ENCODE data around the gene SLC6A12. TPM values are rescaled to one million over a fixed set of nuclear protein-coding genes. Genes with fewer than 3 reads are reported as not detected.

The SLC6A12 gene
- total RNA-seq, 2 experiments from 2014 or later: not detected

- Histone ChIP-seq H3K4me1 (ENCODE audit: insufficient read depth, low read length) (no peaks in the 10 kb centered on the region), H3K27ac (ENCODE audit: low read depth in 1 of 2, low read length in 2 of 2) (no peak overlapping the region), H3K27me3 (ENCODE audit: control insufficient read depth in 1 of 2, insufficient read depth in 2 of 2, low read length in 2 of 2) (peaks cover 0 to 7% of the 10 kb centered on the region in 2 experiments), H3K4me3 (ENCODE audit: low read length) (no peak overlapping the region), H3K9me3 (ENCODE audit: control insufficient read depth in 1 of 2, insufficient read depth in 1 of 2, low read length in 2 of 2) (peaks cover 6 to 36% of the 10 kb centered on the region in 2 experiments), H3K36me3 (ENCODE audit: insufficient read depth, low read length) (no peaks in the 10 kb centered on the region)
- ChIA-PET POLR2A (no interaction called here), CTCF (no interaction called here)
- no peak overlapping the region for H3K4me3 Mint-ChIP-seq
- H3K9me3 Mint-ChIP-seq: peaks cover 8% of the 10 kb centered on the region
- peaks cover 18% of the 10 kb centered on the region for H3K27me3 Mint-ChIP-seq
- H3K36me3 Mint-ChIP-seq (ENCODE audit: low read depth): no peaks in the 10 kb centered on the region
- H3K4me1 Mint-ChIP-seq (ENCODE audit: low read depth): no peaks in the 10 kb centered on the region
- ATAC-seq (ENCODE audit: poor library complexity) (no peak), DNase-seq (no peak)
- intact Hi-C loops (cut with DNase I, micrococcal nuclease): no loop called here
- no peak for TF ChIP-seq CTCF (IDR thresholded peaks at IDR 0.05)
- no peak overlapping the region for H3K27ac Mint-ChIP-seq
These were observed 21.0 kb upstream of the SLC6A12 start for GRCh38 chr12:234891-235415.

DNA sequence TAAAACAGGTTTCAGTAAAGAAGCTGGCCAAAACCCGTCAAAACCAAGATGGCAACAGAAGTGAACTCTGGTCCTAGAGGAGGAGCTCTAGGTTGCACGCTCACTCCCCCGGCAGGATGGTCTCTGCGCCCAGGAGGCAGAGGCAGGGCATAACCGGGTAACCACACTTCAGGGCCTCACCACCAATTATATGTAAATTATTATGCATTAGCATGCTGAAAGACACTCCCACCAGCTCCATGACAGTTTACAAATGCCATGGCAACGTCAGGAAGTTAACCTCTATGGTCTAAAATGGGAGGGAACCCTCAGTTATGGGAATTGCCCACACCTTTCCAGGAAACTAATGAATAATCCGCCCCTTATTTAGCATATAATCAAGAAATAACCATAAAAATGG lies 20.1 kb upstream of the SLC6A12 start:
- intact Hi-C loops (cut with DNase I, micrococcal nuclease): no loop called here
- no peak for TF ChIP-seq CTCF (IDR thresholded peaks at IDR 0.05)
- DNase-seq: no peak
- ChIA-PET CTCF (no interaction called here), POLR2A (no interaction called here)
- no peaks in the 10 kb centered on the region for H3K36me3 ChIP-seq (ENCODE audit: insufficient read depth, low read length)
- Mint-ChIP-seq H3K9me3 (peaks cover 8% of the 10 kb centered on the region), H3K36me3 (ENCODE audit: low read depth) (no peaks in the 10 kb centered on the region), H3K27ac (no peak overlapping the region), H3K27me3 (peaks cover 10% of the 10 kb centered on the region), H3K4me3 (no peak overlapping the region), H3K4me1 (ENCODE audit: low read depth) (no peaks in the 10 kb centered on the region)
- no peak overlapping the region for H3K4me3 ChIP-seq (ENCODE audit: low read length)
- H3K9me3 ChIP-seq (ENCODE audit: control insufficient read depth in 1 of 2, insufficient read depth in 1 of 2, low read length in 2 of 2): peaks cover 6 to 36% of the 10 kb centered on the region in 2 experiments
- no peak for ATAC-seq (ENCODE audit: poor library complexity)
- no peaks in the 10 kb centered on the region for H3K4me1 ChIP-seq (ENCODE audit: insufficient read depth, low read length)
- H3K27ac ChIP-seq (ENCODE audit: low read depth in 1 of 2, low read length in 2 of 2): no peak overlapping the region
- H3K27me3 ChIP-seq (ENCODE audit: control insufficient read depth in 1 of 2, insufficient read depth in 2 of 2, low read length in 2 of 2): peaks cover 0 to 7% of the 10 kb centered on the region in 2 experiments

GRCh38 chr12:233615-233968 lies 19.6 kb upstream of the SLC6A12 start:
- H3K27ac Mint-ChIP-seq: no peak overlapping the region
- no peaks in the 10 kb centered on the region for H3K36me3 ChIP-seq (ENCODE audit: insufficient read depth, low read length)
- intact Hi-C loops (cut with DNase I, micrococcal nuclease): no loop called here
- no peaks in the 10 kb centered on the region for H3K4me1 Mint-ChIP-seq (ENCODE audit: low read depth)
- DNase-seq (no peak), ATAC-seq (ENCODE audit: poor library complexity) (no peak)
- TF ChIP-seq CTCF (IDR thresholded peaks at IDR 0.05): no peak
- peaks cover 0 to 7% of the 10 kb centered on the region in 2 experiments for H3K27me3 ChIP-seq (ENCODE audit: control insufficient read depth in 1 of 2, insufficient read depth in 2 of 2, low read length in 2 of 2)
- no peak overlapping the region for H3K27ac ChIP-seq (ENCODE audit: low read depth in 1 of 2, low read length in 2 of 2)
- peaks cover 6 to 36% of the 10 kb centered on the region in 2 experiments for H3K9me3 ChIP-seq (ENCODE audit: control insufficient read depth in 1 of 2, insufficient read depth in 1 of 2, low read length in 2 of 2)
- ChIA-PET POLR2A (no interaction called here), CTCF (no interaction called here)
- no peak overlapping the region for H3K4me3 ChIP-seq (ENCODE audit: low read length)
- H3K27me3 Mint-ChIP-seq: peaks cover 6% of the 10 kb centered on the region
- no peak overlapping the region for H3K4me3 Mint-ChIP-seq
- peaks cover 8% of the 10 kb centered on the region for H3K9me3 Mint-ChIP-seq
- no peaks in the 10 kb centered on the region for H3K36me3 Mint-ChIP-seq (ENCODE audit: low read depth)
- H3K4me1 ChIP-seq (ENCODE audit: insufficient read depth, low read length): no peaks in the 10 kb centered on the region
